ENCODE measurements around the gene TMPRSS3. TPM values are rescaled to one million over a fixed set of nuclear protein-coding genes. Genes with fewer than 3 reads are reported as not detected.
A peak's percentile ranks its signal among the peaks of the same experiment; 100 is the strongest.

The TMPRSS3 gene
- total RNA-seq, 2 donors from 2014 or later: 12.5 to 12.7 TPM

DNA sequence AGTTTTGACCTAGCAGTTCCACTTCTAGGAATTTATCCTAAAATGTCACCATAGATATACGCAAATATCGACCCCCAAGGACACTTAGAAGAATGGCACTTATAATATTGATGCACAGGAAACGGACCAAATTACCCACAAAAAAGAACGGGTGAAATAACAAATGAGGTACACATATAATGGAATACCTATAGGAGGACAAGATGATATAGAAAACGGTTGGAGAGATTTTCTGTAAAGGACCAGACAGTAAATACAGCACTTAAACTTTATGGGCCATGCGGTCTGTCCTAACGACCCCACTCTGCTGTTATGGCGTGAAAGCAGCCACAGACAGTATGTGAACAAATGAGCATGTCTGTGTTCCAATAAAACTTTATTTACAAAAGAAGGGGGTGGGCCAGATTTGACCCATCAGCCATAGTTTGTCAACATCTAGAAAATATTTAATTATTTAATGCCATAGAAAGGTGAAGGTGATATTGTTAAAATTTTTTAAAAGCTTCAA, 2.4 kb downstream of the TMPRSS3 start:
- intact Hi-C loops (cut with DNase I): no loop called here
- H3K4me1 ChIP-seq: peaks cover 12% of the 10 kb centered on the region
- H3K9me3 ChIP-seq: no peaks in the 10 kb centered on the region
- H3K27me3 ChIP-seq: no peaks in the 10 kb centered on the region
- no peak overlapping the region for H3K27ac ChIP-seq
- DNase-seq (no peak), ATAC-seq (no peak)
- no peaks in the 10 kb centered on the region for H3K36me3 ChIP-seq (replicated peaks in 1 of 2; ENCODE audit: insufficient read depth in 1 of 2, low read depth in 2 of 2)
- no peak overlapping the region for H3K4me3 ChIP-seq
- TF ChIP-seq POLR2A (IDR thresholded peaks at IDR 0.05): no peak
- 57 to 63% methylated on average over 8 of the region's 8 CpGs for WGBS, 2 donors

DNA sequence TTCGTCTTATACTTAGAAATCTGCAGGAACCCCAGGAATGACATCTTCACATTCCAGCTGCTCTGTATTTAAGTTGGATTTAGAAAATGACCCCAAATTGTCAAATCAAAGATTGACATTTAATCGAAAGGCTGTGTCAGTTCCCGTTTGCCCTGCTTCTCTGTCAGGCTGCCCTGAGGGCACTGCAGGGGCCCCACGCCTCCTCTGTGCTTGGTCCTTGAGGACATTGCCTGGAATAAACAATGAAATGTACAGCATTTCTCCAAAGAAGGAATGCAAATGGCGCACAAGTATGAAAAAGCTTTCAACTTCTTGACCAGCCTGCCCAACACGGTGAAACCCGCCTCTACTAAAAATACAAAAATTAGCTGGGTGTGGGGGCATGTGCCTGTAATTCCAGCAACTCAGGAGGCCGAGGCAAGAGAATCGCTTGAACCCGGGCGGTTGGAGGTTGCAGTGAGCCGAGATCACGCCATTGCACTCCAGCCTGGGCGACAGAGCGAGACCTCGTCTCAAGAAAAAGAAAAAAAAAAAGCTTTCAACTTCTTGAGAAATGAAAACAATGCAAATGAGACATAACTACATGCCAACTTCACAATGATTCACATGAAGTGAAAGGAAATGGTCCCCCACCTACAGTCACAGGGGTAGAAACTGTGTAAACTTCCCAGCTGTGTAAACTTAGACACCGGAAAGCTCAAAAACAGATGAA, 3.0 kb downstream of the TMPRSS3 start:
- H3K9me3 ChIP-seq: no peaks in the 10 kb centered on the region
- no peaks in the 10 kb centered on the region for H3K27me3 ChIP-seq
- no peak for DNase-seq
- no peak for ATAC-seq
- H3K27ac ChIP-seq: no peak overlapping the region
- no peak for TF ChIP-seq POLR2A (IDR thresholded peaks at IDR 0.05)
- TF ChIP-seq, protein P1, sequence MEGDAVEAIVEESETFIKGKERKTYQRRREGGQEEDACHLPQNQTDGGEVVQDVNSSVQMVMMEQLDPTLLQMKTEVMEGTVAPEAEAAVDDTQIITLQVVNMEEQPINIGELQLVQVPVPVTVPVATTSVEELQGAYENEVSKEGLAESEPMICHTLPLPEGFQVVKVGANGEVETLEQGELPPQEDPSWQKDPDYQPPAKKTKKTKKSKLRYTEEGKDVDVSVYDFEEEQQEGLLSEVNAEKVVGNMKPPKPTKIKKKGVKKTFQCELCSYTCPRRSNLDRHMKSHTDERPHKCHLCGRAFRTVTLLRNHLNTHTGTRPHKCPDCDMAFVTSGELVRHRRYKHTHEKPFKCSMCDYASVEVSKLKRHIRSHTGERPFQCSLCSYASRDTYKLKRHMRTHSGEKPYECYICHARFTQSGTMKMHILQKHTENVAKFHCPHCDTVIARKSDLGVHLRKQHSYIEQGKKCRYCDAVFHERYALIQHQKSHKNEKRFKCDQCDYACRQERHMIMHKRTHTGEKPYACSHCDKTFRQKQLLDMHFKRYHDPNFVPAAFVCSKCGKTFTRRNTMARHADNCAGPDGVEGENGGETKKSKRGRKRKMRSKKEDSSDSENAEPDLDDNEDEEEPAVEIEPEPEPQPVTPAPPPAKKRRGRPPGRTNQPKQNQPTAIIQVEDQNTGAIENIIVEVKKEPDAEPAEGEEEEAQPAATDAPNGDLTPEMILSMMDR (IDR thresholded peaks at IDR 0.05): no peak
- intact Hi-C loops (cut with DNase I): no loop called here
- WGBS, 2 donors: 81 to 87% methylated on average over 17 of the region's 17 CpGs
- peaks cover 15% of the 10 kb centered on the region for H3K4me1 ChIP-seq
- no peaks in the 10 kb centered on the region for H3K36me3 ChIP-seq (replicated peaks in 1 of 2; ENCODE audit: insufficient read depth in 1 of 2, low read depth in 2 of 2)
- no peak overlapping the region for H3K4me3 ChIP-seq

DNA sequence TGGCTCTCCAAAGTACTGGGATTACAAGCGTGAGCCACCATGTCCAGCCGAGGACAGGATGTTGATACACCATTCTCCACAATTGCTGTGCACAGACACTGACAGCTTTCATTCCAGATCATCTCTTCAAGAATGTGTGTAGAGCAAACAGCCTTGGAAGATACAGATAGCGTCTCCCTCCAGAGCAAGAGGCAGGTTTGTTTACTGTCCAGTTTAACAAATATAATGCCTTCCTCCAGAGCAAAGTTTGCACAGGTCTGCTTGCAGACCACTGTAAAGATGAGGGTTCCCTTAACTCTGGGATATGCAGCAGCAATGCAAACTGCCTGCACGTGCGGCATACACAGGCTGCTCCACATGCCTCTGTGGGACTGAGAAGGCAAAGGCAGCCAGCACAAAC, 4.6 kb downstream of the TMPRSS3 start:
- no peaks in the 10 kb centered on the region for H3K36me3 ChIP-seq (replicated peaks in 1 of 2; ENCODE audit: insufficient read depth in 1 of 2, low read depth in 2 of 2)
- no peaks in the 10 kb centered on the region for H3K27me3 ChIP-seq
- no peak for ATAC-seq
- no peak overlapping the region for H3K27ac ChIP-seq
- intact Hi-C loops (cut with DNase I): no loop called here
- H3K4me3 ChIP-seq: no peak overlapping the region
- peaks cover 15% of the 10 kb centered on the region for H3K4me1 ChIP-seq
- no peak for TF ChIP-seq POLR2A (IDR thresholded peaks at IDR 0.05)
- TF ChIP-seq, protein P1 (IDR thresholded peaks at IDR 0.05): no peak
- no peak for DNase-seq
- no peaks in the 10 kb centered on the region for H3K9me3 ChIP-seq
- WGBS, 2 donors: 81 to 88% methylated on average over 5 of the region's 5 CpGs

DNA sequence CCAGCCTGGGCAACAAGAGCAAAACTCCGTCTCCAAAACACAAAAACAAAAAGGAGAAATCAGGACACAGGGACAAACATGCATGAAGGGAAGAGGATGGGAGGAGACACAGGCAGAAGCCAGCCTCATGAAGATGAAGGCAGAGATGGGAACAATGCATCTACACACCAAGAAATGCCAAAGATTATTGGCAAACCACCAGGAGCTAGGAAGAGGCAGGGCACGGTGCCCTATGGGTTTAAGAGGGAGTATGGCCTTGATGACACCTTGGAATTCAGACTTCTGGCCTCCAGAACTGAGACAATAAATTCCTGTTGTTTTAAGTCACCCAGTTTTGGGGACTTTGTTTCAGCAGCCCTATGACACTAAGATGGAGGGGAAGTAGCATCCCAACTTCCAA, 5.2 kb downstream of the TMPRSS3 start:
- Histone ChIP-seq H3K27ac (peak overlapping the region in 2 of 4 donors; percentile 86 to 87), H3K27me3 (no peaks in the 10 kb centered on the region), H3K4me3 (no peak overlapping the region), H3K4me1 (peaks cover 15% of the 10 kb centered on the region), H3K36me3 (replicated peaks in 1 of 2; ENCODE audit: insufficient read depth in 1 of 2, low read depth in 2 of 2) (no peaks in the 10 kb centered on the region), H3K9me3 (no peaks in the 10 kb centered on the region)
- ATAC-seq: no peak
- no peak for TF ChIP-seq POLR2A (IDR thresholded peaks at IDR 0.05)
- TF ChIP-seq, protein P1 (IDR thresholded peaks at IDR 0.05): no peak
- 42 to 60% methylated on average over 2 of the region's 2 CpGs for WGBS, 2 donors
- intact Hi-C loops (cut with DNase I): no loop called here
- no peak for DNase-seq

DNA sequence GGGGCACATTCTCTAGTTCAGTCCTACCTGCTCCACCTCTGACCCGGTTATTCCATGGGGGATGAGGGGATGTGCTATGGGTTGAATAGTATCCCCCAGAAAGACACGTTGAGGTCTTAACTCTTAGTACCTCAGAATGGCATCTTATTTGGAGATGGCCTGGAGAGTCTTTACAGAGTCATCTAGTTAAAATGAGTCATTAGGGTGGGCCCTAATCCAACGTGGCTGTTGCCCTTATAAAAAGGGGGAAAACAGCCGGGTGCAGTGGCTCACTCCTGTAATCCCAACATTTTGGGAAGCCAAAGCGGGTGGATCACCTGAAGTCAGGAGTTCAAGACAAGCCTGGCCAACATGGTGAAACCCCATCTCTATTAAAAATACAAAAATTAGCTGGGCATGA, 5.7 kb downstream of the TMPRSS3 start:
- H3K27ac ChIP-seq: peak overlapping the region; percentile 80 to 89 (median 86)

More for the DNA sequence above, 5.7 kb downstream of the TMPRSS3 start:
- Histone ChIP-seq H3K27me3 (no peaks in the 10 kb centered on the region), H3K9me3 (no peaks in the 10 kb centered on the region), H3K36me3 (replicated peaks in 1 of 2; ENCODE audit: insufficient read depth in 1 of 2, low read depth in 2 of 2) (no peaks in the 10 kb centered on the region), H3K4me1 (peaks cover 15% of the 10 kb centered on the region), H3K4me3 (no peak overlapping the region)
- TF ChIP-seq, protein P1 (IDR thresholded peaks at IDR 0.05): no peak
- TF ChIP-seq POLR2A (IDR thresholded peaks at IDR 0.05): no peak
- intact Hi-C loops (cut with DNase I): no loop called here
- DNase-seq: no peak
- WGBS, 2 donors: 72 to 82% methylated on average over 5 of the region's 5 CpGs
- no peak for ATAC-seq
